Activated naive CD4-positive, alpha-beta T cell treated with Interleukin-2 at 50 U/mL for 16 hours (primary cell): ENCODE measurements around the gene MAP2.

Source experiments
- DNase-seq: peaks from one replicate; pipeline ENCODE4 v3.0.0-alpha.2; 2020

MAP2 gene

GRCh38 chr2:209424781-209425470 is 1.1 kb downstream of the MAP2 start:
- DNase-seq, result no peak

GRCh38 chr2:209425471-209426071 is 1.7 kb downstream of the MAP2 start:
- DNase-seq, result no peak

- DNase-seq, result no peak
These were observed 2.6 kb downstream of the MAP2 start for GRCh38 chr2:209426432-209426831.

DNA sequence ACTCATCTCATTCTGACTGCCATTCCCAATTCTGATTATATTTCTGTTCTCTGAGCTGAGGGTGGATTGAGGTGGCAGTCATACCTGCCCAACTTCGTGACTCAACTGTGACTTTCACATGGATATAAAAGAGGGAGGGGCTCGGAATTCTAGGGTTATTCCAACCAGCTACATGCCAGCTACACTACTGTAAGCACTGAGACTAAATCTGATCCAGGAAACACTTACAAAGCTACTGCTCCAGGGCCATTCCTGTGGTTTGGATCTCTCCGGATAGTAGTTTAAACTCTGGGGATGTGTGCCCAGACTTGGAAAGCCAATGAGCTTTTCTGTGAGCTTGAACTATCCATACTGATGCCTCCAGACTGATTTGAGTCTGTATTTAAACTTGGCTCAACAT is 7.9 kb downstream of the MAP2 start:
- no peak for DNase-seq

- no peak for DNase-seq
These were observed 17.7 kb downstream of the MAP2 start for GRCh38 chr2:209441541-209441940.

- no peak for DNase-seq
These were observed 19.1 kb downstream of the MAP2 start for GRCh38 chr2:209442939-209443338.

DNA sequence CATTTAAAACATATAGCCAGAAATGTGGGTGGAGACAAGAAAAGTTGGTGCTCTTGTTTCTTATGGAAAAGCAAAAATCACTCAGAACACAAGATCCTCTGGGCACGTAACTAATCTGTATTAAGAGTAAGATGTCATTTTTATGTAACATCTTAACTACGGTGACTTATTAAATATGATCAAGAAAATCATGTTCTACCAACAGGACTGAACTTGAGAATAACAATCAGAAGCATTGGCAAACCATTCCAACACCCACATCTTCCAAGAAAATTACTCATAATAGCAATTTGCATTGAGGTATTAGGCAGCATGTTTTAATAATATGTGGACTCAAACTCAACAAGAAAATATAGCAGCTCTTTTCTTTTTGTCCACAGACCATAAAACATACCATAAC is 21.6 kb downstream of the MAP2 start:
- no peak for DNase-seq

DNA sequence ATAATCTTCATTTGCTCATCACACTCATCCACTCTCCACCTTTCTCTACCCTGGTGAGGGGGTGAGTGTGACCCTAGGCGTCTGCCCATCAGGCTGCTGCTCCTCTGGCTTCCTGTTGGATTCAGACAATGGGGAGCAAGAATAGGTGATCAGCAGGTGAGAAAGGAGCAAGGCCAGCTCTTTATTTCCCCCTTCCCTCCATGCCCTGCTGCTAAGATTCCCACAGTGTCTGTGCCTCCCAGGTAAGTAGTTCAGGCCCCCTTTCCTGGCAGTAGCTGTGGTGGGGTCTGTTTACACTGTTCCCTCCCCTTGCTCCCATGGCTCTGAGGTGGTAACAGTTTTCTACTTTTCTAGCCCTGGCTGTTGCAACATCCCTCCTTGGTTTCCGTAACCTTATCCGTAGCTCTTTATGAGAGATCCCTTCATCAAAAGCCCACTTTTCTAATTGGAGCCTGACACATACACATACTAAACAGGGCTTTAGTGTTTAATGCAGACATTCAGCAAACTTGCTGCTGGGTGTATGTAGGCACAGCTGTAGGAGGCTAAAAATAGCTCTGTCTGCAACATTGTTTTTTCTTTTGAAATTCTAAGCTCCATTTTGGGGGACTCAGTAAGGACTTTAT is 27.5 kb downstream of the MAP2 start:
- no peak for DNase-seq

DNA sequence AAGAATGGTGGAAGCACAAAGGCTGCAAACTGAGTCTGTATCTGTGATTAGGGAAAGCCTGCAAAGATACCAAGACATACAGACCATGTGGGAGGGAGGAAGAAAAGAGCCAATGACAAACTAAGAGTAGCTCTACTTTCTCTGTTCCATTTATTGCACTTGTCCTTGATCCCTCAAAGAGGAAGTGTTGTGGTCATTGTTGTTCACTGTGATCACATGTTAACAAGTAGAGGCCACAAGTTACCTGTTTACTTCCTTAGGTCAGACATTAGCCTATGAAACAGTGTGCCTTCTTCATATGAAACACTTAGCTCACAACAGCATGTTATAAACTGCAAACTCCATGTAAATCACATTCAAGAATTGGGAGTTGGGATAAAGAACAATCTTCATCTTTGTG is 32.6 kb downstream of the MAP2 start:
- no peak for DNase-seq

DNA sequence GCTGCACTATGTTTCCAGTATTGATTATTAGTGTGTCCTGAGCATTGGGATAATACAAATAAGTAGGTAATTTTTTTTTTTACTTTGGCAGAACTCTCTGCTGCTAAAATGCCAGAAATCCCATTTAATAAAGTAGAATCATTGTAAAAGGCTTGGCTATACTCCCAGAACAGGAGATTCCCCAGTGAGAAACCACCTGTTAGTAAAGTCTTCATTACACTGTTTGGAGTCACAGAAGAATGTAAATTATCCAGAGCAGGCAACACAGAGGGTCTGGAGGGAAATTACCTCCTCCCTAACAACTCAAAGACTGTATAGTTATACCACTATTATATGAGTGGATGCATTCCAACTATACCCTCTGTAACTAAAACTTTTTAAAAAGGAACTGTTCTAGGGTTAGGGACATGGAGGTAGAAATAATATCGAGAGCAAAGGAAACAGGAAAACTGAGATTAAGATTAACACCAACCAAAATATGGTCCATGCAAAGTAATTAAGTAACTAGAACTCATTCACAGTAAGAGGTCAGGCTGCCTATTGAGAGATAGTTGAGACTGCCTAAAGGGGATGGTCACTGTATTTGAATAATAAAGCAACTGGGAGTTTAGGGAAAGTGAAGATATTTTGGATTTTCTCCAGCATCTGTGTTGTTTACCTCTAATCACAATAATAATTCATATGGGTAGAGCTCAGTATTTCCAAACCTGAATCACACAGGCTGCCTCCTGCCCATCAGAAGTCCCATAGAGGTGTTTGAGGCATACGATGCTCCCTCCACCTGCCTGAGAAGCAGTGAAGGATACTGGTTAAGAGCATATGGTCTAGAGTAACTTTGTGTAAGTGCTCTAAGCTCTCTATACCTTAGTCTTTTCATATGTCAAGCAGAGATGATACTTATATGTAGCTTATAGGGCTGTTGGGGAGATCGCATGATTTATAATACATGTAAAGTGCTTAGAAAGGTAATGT is 34.4 kb downstream of the MAP2 start:
- DNase-seq, result no peak

DNA sequence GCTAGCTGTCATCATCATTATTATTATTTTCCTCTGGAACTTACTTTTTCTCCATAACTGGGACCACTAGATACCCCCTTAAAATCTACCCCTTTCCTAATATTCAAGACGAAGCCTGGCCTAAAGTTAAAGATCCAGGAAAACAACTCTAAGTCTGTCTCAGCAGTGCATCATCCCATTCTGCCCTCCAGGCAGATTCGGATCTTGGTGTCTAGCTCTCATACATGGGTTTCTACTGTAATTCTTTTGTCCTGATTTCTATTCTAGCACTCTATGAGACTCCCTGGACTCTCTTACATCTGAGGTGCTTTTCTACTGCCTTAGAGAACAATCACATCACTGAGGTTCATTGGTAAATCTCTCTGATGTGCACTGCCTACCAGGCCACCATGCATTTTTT is 35.5 kb downstream of the MAP2 start:
- DNase-seq, result no peak

GRCh38 chr2:209460151-209460761 is 36.4 kb downstream of the MAP2 start:
- DNase-seq, result no peak

DNA sequence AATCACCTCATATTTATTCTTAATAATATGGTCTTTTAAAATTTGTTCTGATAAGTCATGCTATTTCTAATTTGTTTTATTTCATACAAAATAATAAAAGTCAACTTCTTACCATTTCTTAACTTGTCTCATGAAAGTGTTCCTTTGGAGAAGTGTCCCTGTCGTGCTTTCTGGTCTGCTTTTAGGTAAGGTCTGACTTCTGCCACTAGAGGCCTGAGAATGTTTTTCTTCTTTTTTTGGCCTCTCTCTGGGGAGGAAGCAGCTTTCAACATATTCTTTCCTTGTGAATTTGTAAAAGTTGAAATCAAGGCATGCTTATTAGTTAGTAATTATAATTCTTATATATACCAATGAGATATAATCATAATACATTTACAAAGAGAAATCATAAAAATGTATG is 39.4 kb downstream of the MAP2 start:
- no peak for DNase-seq

DNA sequence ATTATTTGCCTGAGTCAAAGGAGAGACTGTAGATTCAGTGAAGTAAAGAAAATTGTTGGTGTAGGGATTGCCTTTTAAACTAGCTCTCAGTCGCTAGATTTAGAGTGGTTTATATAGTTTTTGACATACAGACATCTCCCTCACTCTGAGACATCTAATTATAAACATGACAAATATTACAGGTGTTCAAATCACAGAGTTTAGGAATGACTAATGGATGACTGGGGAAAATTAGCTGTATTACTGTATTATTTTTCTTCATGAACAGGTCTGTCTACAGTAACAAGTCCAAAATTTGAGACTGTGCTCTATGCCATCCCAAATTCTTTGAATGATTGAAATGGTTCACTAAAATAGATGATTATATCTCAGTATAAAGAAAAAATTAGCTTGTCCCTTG is 40.0 kb downstream of the MAP2 start:
- no peak for DNase-seq

DNA sequence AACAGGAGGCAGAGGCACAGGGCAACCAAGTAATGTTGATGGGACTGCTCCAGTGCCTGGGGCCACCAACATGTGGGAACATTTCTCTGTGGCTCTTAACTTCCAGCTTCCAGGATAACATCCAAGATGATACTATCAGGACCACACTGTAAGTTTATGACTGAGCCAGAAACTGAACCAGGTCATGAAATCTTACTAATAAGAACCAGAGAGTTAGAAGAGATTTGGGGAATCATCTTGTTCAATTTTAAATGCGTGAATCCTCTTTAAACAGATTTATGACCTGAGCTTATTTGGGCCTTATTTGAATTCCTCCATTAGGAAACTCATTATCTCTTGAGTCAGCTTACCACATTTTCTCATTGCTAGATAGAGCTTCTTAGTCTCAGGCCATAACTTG is 45.0 kb downstream of the MAP2 start:
- no peak for DNase-seq

- no peak for DNase-seq
These were observed 45.6 kb downstream of the MAP2 start for GRCh38 chr2:209469481-209469880.

DNA sequence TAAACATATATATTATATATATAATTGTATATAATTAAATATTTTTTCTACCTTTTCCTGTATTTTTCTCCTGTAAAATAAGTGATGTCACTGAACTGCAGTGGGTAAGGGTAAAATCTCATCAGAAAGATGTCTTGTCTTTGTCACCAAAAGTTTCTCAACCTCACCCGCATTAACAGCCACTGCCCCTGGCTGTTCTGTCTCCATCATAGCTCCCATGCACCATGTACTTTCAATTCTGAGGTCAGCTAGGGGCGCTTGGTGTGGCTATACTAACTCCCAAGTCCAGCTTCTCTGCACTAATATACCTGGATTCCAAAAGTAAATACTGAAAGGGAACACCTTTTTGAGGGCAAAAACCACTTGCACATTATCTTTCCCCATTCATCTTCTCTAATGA is 46.6 kb downstream of the MAP2 start:
- DNase-seq, result no peak

GRCh38 chr2:209471037-209471436 is 47.2 kb downstream of the MAP2 start:
- no peak for DNase-seq

- no peak for DNase-seq
These were observed 48.4 kb downstream of the MAP2 start for GRCh38 chr2:209472112-209472832.

- DNase-seq, result no peak
These were observed 49.0 kb downstream of the MAP2 start for GRCh38 chr2:209472871-209473270.

DNA sequence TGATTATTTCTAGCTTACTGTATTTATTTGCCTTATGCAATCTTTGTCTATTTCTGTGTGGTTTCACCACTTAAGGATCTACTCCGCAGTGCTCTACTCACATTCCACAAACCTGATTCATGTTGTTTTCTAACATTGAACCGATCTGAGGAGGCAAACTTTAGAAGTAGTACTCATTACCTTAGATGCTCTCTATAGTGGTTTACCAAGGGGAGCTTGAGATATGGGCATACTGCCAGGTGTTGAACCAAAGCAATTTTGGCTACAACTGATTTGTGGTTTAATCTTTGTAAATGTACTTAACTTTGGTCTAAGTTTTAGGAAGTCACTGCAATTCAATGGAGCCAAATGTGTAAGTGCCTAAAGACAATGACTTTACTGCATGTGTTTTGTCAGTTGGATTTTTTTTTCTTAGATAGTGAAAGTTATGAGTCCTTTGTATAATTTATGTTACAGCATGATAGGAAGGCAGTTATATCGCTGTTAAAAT is 50.1 kb downstream of the MAP2 start:
- no peak for DNase-seq

DNA sequence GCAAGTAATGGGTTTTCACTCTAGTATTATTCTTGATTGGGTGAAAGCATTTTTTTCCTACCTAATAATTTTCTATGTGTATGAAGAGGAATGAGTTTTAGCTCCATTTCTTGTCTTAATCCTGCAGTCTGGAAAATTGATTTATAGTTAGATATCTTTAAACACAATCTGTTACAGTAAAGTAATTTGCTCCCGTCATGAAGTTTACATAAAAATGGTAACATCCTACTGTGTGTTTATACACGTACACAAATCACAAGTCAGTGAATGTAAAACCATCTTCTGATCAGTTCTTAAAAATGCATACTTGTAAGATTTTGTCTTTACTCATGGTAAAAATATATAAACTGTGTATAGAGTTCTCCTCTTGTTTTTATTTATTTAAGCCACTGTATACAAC is 51.1 kb downstream of the MAP2 start:
- no peak for DNase-seq
